ENCODE measurements around the gene FCHSD2.

Gene FCHSD2

DNA sequence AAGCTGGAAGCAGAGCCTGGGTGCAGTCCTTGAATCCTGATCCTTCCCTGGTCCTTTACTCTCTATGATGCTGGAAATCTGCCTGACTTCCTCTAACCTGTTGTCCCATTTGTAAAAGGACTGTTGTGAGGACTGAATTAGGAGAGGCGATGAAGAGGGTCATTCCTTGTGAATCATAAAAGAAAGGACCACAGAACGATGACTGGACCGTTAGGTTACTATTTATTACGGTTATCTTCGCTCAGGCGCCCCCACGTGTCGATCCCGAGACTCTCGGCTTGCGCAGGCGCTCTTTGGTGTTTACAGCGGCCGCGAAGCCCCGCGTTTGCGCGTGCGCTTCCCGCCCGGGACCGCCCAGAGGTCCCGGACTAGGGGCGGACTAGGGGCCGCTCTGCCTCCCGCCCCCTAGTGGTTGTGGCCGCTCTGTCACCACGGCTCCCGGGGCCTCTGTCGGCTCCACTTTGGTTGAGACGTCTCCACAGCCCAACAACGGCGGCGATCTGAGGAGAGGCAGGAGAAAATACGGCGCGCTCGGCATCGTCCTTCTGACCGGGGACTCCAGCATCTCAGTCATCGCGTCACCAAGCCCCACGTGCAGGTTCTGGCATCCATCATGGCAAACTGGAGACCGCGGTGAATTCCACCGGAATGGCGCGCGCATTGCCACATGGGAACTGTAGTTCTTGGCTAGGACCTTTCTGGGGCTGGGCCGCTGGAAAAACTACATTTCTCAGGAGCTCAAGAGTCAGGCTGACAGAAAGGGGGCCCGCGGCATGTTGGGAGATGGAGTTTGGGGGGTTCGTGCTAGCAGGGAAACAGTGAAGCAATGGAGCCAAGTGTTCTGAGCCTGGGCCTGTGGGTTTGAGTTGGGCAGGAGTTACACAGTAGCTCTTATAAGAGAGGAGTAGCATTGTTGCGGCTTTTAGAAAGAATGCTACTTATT lies 348.4 kb downstream of the FCHSD2 start, which contains the start of gene STARD10 (continued):
- TF ChIP-seq, protein P1, sequence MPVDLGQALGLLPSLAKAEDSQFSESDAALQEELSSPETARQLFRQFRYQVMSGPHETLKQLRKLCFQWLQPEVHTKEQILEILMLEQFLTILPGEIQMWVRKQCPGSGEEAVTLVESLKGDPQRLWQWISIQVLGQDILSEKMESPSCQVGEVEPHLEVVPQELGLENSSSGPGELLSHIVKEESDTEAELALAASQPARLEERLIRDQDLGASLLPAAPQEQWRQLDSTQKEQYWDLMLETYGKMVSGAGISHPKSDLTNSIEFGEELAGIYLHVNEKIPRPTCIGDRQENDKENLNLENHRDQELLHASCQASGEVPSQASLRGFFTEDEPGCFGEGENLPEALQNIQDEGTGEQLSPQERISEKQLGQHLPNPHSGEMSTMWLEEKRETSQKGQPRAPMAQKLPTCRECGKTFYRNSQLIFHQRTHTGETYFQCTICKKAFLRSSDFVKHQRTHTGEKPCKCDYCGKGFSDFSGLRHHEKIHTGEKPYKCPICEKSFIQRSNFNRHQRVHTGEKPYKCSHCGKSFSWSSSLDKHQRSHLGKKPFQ (tag by site-specific recombination; IDR thresholded peaks at IDR 0.05) = no peak
- no peak for TF ChIP-seq ZNF837 (tag by site-specific recombination; IDR thresholded peaks at IDR 0.05)
- TF ChIP-seq BCL11A (tag by site-specific recombination; IDR thresholded peaks at IDR 0.05; ENCODE audit: low read depth) = no peak
- TF ChIP-seq, protein P2, sequence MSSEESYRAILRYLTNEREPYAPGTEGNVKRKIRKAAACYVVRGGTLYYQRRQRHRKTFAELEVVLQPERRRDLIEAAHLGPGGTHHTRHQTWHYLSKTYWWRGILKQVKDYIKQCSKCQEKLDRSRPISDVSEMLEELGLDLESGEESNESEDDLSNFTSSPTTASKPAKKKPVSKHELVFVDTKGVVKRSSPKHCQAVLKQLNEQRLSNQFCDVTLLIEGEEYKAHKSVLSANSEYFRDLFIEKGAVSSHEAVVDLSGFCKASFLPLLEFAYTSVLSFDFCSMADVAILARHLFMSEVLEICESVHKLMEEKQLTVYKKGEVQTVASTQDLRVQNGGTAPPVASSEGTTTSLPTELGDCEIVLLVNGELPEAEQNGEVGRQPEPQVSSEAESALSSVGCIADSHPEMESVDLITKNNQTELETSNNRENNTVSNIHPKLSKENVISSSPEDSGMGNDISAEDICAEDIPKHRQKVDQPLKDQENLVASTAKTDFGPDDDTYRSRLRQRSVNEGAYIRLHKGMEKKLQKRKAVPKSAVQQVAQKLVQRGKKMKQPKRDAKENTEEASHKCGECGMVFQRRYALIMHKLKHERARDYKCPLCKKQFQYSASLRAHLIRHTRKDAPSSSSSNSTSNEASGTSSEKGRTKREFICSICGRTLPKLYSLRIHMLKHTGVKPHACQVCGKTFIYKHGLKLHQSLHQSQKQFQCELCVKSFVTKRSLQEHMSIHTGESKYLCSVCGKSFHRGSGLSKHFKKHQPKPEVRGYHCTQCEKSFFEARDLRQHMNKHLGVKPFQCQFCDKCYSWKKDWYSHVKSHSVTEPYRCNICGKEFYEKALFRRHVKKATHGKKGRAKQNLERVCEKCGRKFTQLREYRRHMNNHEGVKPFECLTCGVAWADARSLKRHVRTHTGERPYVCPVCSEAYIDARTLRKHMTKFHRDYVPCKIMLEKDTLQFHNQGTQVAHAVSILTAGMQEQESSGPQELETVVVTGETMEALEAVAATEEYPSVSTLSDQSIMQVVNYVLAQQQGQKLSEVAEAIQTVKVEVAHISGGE (tag by site-specific recombination; conservative IDR thresholded peaks at IDR 0.05; ENCODE audit: low read depth) = peak; percentile 43
- TF ChIP-seq PRDM1 (tag by site-specific recombination; IDR thresholded peaks at IDR 0.05) = no peak
- TF ChIP-seq SP7 (tag by site-specific recombination; IDR thresholded peaks at IDR 0.05) = peak; percentile 76
- no peak for TF ChIP-seq ZNF121 (tag by site-specific recombination; IDR thresholded peaks at IDR 0.05)
- no peak for TF ChIP-seq SCRT1 (tag by site-specific recombination; IDR thresholded peaks at IDR 0.05; ENCODE audit: borderline replicate concordance)
- TF ChIP-seq ZNF530 (tag by site-specific recombination; IDR thresholded peaks at IDR 0.05; ENCODE audit: low read depth) = no peak
- TF ChIP-seq, protein P3, sequence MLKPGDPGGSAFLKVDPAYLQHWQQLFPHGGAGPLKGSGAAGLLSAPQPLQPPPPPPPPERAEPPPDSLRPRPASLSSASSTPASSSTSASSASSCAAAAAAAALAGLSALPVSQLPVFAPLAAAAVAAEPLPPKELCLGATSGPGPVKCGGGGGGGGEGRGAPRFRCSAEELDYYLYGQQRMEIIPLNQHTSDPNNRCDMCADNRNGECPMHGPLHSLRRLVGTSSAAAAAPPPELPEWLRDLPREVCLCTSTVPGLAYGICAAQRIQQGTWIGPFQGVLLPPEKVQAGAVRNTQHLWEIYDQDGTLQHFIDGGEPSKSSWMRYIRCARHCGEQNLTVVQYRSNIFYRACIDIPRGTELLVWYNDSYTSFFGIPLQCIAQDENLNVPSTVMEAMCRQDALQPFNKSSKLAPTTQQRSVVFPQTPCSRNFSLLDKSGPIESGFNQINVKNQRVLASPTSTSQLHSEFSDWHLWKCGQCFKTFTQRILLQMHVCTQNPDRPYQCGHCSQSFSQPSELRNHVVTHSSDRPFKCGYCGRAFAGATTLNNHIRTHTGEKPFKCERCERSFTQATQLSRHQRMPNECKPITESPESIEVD (tag by site-specific recombination; IDR thresholded peaks at IDR 0.05) = no peak
- no peak for TF ChIP-seq ZNF571 (tag by site-specific recombination; IDR thresholded peaks at IDR 0.05)
- no peak for TF ChIP-seq MZF1 (tag by site-specific recombination; IDR thresholded peaks at IDR 0.05; ENCODE audit: borderline replicate concordance)
- TF ChIP-seq, protein P4, sequence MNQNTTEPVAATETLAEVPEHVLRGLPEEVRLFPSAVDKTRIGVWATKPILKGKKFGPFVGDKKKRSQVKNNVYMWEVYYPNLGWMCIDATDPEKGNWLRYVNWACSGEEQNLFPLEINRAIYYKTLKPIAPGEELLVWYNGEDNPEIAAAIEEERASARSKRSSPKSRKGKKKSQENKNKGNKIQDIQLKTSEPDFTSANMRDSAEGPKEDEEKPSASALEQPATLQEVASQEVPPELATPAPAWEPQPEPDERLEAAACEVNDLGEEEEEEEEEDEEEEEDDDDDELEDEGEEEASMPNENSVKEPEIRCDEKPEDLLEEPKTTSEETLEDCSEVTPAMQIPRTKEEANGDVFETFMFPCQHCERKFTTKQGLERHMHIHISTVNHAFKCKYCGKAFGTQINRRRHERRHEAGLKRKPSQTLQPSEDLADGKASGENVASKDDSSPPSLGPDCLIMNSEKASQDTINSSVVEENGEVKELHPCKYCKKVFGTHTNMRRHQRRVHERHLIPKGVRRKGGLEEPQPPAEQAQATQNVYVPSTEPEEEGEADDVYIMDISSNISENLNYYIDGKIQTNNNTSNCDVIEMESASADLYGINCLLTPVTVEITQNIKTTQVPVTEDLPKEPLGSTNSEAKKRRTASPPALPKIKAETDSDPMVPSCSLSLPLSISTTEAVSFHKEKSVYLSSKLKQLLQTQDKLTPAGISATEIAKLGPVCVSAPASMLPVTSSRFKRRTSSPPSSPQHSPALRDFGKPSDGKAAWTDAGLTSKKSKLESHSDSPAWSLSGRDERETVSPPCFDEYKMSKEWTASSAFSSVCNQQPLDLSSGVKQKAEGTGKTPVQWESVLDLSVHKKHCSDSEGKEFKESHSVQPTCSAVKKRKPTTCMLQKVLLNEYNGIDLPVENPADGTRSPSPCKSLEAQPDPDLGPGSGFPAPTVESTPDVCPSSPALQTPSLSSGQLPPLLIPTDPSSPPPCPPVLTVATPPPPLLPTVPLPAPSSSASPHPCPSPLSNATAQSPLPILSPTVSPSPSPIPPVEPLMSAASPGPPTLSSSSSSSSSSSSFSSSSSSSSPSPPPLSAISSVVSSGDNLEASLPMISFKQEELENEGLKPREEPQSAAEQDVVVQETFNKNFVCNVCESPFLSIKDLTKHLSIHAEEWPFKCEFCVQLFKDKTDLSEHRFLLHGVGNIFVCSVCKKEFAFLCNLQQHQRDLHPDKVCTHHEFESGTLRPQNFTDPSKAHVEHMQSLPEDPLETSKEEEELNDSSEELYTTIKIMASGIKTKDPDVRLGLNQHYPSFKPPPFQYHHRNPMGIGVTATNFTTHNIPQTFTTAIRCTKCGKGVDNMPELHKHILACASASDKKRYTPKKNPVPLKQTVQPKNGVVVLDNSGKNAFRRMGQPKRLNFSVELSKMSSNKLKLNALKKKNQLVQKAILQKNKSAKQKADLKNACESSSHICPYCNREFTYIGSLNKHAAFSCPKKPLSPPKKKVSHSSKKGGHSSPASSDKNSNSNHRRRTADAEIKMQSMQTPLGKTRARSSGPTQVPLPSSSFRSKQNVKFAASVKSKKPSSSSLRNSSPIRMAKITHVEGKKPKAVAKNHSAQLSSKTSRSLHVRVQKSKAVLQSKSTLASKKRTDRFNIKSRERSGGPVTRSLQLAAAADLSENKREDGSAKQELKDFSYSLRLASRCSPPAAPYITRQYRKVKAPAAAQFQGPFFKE (tag by site-specific recombination; IDR thresholded peaks at IDR 0.05; ENCODE audit: borderline replicate concordance) = no peak
- TF ChIP-seq, protein P5, sequence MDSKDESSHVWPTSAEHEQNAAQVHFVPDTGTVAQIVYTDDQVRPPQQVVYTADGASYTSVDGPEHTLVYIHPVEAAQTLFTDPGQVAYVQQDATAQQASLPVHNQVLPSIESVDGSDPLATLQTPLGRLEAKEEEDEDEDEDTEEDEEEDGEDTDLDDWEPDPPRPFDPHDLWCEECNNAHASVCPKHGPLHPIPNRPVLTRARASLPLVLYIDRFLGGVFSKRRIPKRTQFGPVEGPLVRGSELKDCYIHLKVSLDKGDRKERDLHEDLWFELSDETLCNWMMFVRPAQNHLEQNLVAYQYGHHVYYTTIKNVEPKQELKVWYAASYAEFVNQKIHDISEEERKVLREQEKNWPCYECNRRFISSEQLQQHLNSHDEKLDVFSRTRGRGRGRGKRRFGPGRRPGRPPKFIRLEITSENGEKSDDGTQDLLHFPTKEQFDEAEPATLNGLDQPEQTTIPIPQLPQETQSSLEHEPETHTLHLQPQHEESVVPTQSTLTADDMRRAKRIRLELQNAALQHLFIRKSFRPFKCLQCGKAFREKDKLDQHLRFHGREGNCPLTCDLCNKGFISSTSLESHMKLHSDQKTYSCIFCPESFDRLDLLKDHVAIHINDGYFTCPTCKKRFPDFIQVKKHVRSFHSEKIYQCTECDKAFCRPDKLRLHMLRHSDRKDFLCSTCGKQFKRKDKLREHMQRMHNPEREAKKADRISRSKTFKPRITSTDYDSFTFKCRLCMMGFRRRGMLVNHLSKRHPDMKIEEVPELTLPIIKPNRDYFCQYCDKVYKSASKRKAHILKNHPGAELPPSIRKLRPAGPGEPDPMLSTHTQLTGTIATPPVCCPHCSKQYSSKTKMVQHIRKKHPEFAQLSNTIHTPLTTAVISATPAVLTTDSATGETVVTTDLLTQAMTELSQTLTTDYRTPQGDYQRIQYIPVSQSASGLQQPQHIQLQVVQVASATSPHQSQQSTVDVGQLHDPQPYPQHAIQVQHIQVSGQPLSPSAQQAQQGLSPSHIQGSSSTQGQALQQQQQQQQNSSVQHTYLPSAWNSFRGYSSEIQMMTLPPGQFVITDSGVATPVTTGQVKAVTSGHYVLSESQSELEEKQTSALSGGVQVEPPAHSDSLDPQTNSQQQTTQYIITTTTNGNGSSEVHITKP (tag by site-specific recombination; IDR thresholded peaks at IDR 0.05) = peak; percentile 79
- 0 out of 2 replicates have a peak, but pooled peaks have one; percentile 38 for TF ChIP-seq ZNF561 (tag by site-specific recombination; IDR thresholded peaks at IDR 0.05; ENCODE audit: borderline replicate concordance)
- peak; percentile 62; the same call in 1 of the 2 replicates for TF ChIP-seq GLIS2 (tag by site-specific recombination; IDR thresholded peaks at IDR 0.05)
- TF ChIP-seq ZSCAN16 (tag by site-specific recombination; IDR thresholded peaks at IDR 0.05) = no peak
- TF ChIP-seq ZNF202 (tag by site-specific recombination; IDR thresholded peaks at IDR 0.05; ENCODE audit: borderline replicate concordance) = no peak
- no peak for TF ChIP-seq ZNF768 (tag by site-specific recombination; IDR thresholded peaks at IDR 0.05)
- no peak for TF ChIP-seq ZNF366 (tag by site-specific recombination; conservative IDR thresholded peaks at IDR 0.05)
- TF ChIP-seq SALL2 (tag by site-specific recombination; IDR thresholded peaks at IDR 0.05; ENCODE audit: borderline replicate concordance) = no peak
- TF ChIP-seq ZNF585B (tag by site-specific recombination; IDR thresholded peaks at IDR 0.05) = no peak

Data from HEK293 (cell line).